ENCODE data around the gene CAMK1D.

Gene CAMK1D

GRCh38 chr10:12768156-12769100, 419.1 kb downstream of the CAMK1D start:
- H3K9me3 ChIP-seq (ENCODE audit: control insufficient read depth, low read length) = no peaks in the 10 kb centered on the region
- no peaks in the 10 kb centered on the region for H3K27me3 ChIP-seq (ENCODE audit: control insufficient read depth, insufficient read depth, low read length, poor library complexity, severe bottlenecking)
- no peak overlapping the region for H3K4me3 ChIP-seq (ENCODE audit: insufficient read depth, low read depth, low read length)
- H3K4me1 ChIP-seq (ENCODE audit: control insufficient read depth, insufficient read depth, low read length) = peaks cover 21% of the 10 kb centered on the region
- no peaks in the 10 kb centered on the region for H3K36me3 ChIP-seq (ENCODE audit: control insufficient read depth, insufficient read depth, low read length)
- no peak overlapping the region for H3K27ac ChIP-seq (ENCODE audit: insufficient read depth, low read depth, low read length, poor library complexity, severe bottlenecking)
- 20 to 22% methylated on average over 15 to 16 of the region's 16 CpGs for WGBS, 2 experiments

DNA sequence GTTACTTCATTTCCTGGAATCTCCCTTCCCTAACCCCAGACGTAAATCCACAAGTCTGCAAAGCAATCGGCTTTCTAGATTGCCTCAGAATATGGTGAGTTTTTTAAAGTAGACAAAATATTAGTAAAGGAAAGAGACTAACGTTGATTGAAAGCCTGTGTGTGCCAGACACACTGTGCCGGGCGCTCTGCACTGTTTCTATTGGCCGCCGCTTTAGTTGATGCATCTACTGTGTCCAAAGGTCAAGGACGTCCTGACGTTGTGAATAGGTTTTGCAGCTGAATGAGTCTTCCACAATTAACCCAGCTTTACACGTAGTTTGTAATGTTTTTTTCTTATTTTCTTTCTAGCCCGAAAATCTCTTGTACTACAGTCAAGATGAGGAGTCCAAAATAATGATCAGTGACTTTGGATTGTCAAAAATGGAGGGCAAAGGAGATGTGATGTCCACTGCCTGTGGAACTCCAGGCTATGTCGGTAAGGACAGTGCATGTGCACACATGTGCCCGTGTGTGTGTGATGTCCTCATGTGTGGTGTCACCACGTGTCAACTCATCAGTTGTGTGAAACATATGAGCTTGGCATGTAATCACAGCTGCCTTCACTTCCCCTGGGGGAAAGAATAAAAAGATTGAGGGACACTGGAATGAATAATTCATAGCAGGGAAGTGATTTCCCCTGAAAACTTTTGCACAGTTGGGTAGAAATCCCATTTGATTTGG, 420.1 kb downstream of the CAMK1D start:
- H3K9me3 ChIP-seq (ENCODE audit: control insufficient read depth, low read length) = no peaks in the 10 kb centered on the region

DNA sequence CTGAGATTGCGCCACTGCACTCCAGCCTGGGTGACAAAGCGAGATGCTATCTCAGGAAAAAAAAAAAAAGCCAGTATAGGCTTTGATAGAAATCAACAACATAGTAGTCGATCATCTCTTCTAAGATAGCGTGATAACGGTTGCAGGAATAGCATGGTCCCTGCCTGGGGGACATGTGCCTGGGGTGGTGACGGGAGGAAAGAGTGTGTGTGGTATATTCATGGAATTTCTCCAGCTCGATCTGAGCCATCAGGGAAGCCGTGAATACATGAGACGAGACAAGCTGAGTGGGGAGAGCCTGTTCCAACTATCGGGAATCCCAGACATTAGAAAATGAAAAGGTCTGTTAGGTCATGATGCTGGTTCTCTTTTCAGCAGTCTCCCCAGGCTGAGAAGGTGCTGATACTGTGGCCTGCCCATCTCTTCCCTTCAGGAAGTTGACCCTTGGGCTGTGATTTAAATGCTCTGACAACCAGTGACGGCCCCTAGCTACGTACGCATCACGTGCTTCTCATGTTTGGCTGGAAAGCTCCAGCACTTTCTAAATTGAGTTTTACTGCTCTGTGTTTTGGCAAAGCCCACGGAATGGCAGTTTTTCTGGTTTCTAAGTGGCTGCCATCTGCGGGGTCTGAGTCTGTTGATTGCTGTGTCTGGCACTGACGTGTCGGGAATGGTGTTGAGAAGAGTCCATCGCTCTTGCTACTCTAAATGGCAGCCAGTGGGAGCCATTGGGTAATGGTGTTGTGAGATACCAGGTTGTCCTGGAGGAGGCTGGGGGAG, 422.8 kb downstream of the CAMK1D start:
- H3K36me3 ChIP-seq (ENCODE audit: control insufficient read depth, insufficient read depth, low read length) = no peaks in the 10 kb centered on the region
- 95% methylated on average over 19 of the region's 19 CpGs for WGBS, 2 experiments
- no peaks in the 10 kb centered on the region for H3K27me3 ChIP-seq (ENCODE audit: control insufficient read depth, insufficient read depth, low read length, poor library complexity, severe bottlenecking)
- H3K4me3 ChIP-seq (ENCODE audit: insufficient read depth, low read depth, low read length) = no peak overlapping the region
- H3K9me3 ChIP-seq (ENCODE audit: control insufficient read depth, low read length) = no peaks in the 10 kb centered on the region
- peaks cover 21% of the 10 kb centered on the region for H3K4me1 ChIP-seq (ENCODE audit: control insufficient read depth, insufficient read depth, low read length)
- no peak overlapping the region for H3K27ac ChIP-seq (ENCODE audit: insufficient read depth, low read depth, low read length, poor library complexity, severe bottlenecking)

More for the DNA sequence above, 420.1 kb downstream of the CAMK1D start:
- H3K27ac ChIP-seq (ENCODE audit: insufficient read depth, low read depth, low read length, poor library complexity, severe bottlenecking) = no peak overlapping the region
- no peaks in the 10 kb centered on the region for H3K36me3 ChIP-seq (ENCODE audit: control insufficient read depth, insufficient read depth, low read length)
- 89 to 93% methylated on average over 14 of the region's 14 CpGs for WGBS, 2 experiments
- H3K4me1 ChIP-seq (ENCODE audit: control insufficient read depth, insufficient read depth, low read length) = peaks cover 28% of the 10 kb centered on the region
- H3K27me3 ChIP-seq (ENCODE audit: control insufficient read depth, insufficient read depth, low read length, poor library complexity, severe bottlenecking) = no peaks in the 10 kb centered on the region
- H3K4me3 ChIP-seq (ENCODE audit: insufficient read depth, low read depth, low read length) = no peak overlapping the region

- H3K27ac ChIP-seq (ENCODE audit: insufficient read depth, low read depth, low read length, poor library complexity, severe bottlenecking) = no peak overlapping the region
- H3K27me3 ChIP-seq (ENCODE audit: control insufficient read depth, insufficient read depth, low read length, poor library complexity, severe bottlenecking) = no peaks in the 10 kb centered on the region
- H3K4me1 ChIP-seq (ENCODE audit: control insufficient read depth, insufficient read depth, low read length) = peaks cover 20% of the 10 kb centered on the region
- no peaks in the 10 kb centered on the region for H3K36me3 ChIP-seq (ENCODE audit: control insufficient read depth, insufficient read depth, low read length)
- WGBS, 2 experiments = 93 to 95% methylated on average over 8 of the region's 8 CpGs
- H3K9me3 ChIP-seq (ENCODE audit: control insufficient read depth, low read length) = no peaks in the 10 kb centered on the region
- no peak overlapping the region for H3K4me3 ChIP-seq (ENCODE audit: insufficient read depth, low read depth, low read length)
These were observed 423.6 kb downstream of the CAMK1D start for GRCh38 chr10:12772797-12773587.

DNA sequence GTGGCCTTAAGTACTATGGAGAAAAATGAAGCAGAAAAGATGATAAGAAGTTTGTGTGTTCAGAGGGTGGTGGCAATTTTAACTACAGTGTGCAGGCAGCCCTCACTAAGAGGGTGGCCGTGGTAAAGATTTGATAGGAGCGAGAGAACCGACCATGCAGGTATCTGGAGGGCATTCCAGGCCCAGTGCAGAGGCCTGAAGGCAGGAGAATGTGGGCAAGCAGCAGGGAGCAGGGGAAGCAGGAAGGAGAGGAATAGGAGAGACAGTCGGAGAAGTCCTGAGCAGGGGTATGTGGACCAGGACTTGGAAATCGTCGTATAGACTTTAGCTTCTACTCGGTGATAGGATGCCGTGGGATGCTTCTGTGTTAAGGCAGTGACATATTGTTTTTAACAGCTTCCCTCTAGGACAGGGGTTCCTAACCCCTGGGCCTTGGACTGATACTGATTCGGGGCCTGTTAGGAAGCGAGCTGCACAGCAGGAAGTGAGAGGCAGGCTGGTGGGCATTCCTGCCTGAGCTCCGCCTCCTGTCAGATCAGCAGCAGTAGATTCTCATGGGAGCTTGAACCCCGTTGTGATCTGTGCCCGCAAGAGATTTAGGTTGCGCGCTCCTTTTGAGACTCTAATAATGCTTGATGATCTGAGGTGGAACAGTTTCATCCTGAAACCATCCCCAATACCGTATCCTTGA, 425.0 kb downstream of the CAMK1D start:
- Histone ChIP-seq H3K27ac (ENCODE audit: insufficient read depth, low read depth, low read length, poor library complexity, severe bottlenecking) (no peak overlapping the region), H3K4me3 (ENCODE audit: insufficient read depth, low read depth, low read length) (no peak overlapping the region), H3K9me3 (ENCODE audit: control insufficient read depth, low read length) (no peaks in the 10 kb centered on the region), H3K36me3 (ENCODE audit: control insufficient read depth, insufficient read depth, low read length) (no peaks in the 10 kb centered on the region), H3K27me3 (ENCODE audit: control insufficient read depth, insufficient read depth, low read length, poor library complexity, severe bottlenecking) (no peaks in the 10 kb centered on the region), H3K4me1 (ENCODE audit: control insufficient read depth, insufficient read depth, low read length) (peaks cover 8% of the 10 kb centered on the region)
- 46 to 51% methylated on average over 16 of the region's 16 CpGs for WGBS, 2 experiments

DNA sequence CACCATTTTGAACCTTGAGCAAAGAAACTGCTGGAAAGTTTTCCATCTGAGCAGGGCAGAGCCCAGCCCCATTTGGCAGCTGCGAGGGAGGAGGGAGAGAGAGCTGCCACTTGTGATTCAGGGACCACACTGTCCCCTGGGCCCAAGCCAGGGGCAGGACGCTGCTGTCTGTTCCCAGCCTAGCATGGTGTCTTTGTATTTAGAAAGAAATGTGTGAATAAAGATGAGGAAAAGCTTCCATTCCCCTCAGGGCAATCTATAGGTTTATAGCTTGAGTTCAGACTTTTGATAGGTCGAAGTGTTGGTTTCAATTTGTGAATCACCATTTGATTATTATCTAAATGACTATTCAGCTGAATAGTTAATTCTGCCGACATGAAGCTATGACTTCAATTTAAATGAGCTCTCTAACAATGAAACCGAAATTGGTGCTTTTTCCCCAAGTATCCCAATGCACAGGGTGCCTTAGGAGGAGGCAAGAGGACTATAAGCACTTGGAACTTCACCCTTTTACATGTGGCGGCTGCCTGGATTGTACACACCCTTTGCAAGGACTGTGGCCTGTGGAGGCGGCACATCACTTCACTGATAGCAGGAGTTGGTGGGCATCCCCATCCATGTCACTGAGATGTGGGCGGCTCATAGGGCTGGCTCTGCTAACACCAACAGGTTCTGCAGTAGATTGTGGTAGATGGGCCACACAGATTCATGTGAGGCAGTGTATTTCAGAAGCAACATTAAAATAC, 428.7 kb downstream of the CAMK1D start:
- WGBS, 2 experiments = 71 to 76% methylated on average over 8 of the region's 8 CpGs

GRCh38 chr10:12780634-12781601, 431.6 kb downstream of the CAMK1D start:
- Histone ChIP-seq H3K4me3 (ENCODE audit: insufficient read depth, low read depth, low read length) (no peak overlapping the region), H3K36me3 (ENCODE audit: control insufficient read depth, insufficient read depth, low read length) (no peaks in the 10 kb centered on the region), H3K9me3 (ENCODE audit: control insufficient read depth, low read length) (no peaks in the 10 kb centered on the region), H3K27me3 (ENCODE audit: control insufficient read depth, insufficient read depth, low read length, poor library complexity, severe bottlenecking) (no peaks in the 10 kb centered on the region), H3K27ac (ENCODE audit: insufficient read depth, low read depth, low read length, poor library complexity, severe bottlenecking) (no peak overlapping the region), H3K4me1 (ENCODE audit: control insufficient read depth, insufficient read depth, low read length) (peaks cover 22% of the 10 kb centered on the region)
- 84 to 88% methylated on average over 22 of the region's 22 CpGs for WGBS, 2 experiments

More for the DNA sequence above, 428.7 kb downstream of the CAMK1D start:
- no peak overlapping the region for H3K4me3 ChIP-seq (ENCODE audit: insufficient read depth, low read depth, low read length)
- no peak overlapping the region for H3K27ac ChIP-seq (ENCODE audit: insufficient read depth, low read depth, low read length, poor library complexity, severe bottlenecking)
- H3K9me3 ChIP-seq (ENCODE audit: control insufficient read depth, low read length) = no peaks in the 10 kb centered on the region
- H3K36me3 ChIP-seq (ENCODE audit: control insufficient read depth, insufficient read depth, low read length) = no peaks in the 10 kb centered on the region
- H3K4me1 ChIP-seq (ENCODE audit: control insufficient read depth, insufficient read depth, low read length) = peaks cover 14% of the 10 kb centered on the region
- H3K27me3 ChIP-seq (ENCODE audit: control insufficient read depth, insufficient read depth, low read length, poor library complexity, severe bottlenecking) = no peaks in the 10 kb centered on the region

DNA sequence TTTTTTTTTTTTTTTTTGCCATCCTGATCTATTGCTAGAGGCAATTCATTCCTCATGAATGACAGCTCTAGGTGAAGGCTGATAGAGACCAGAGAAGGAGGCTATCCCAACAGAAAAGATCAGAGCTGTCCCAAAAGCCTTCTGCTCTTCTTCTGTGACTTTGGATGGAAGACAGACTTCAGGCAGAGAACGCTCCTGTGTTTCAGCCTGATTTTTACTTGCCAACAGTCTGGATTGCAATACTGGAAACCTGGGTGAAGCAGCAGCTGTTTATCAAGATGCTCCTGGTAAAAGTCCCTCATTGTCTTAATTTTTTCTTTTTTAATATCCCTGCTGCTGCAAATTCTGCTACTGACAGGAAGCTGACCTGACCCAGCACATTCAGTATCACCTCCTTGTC, 432.6 kb downstream of the CAMK1D start:
- no peak overlapping the region for H3K27ac ChIP-seq (ENCODE audit: insufficient read depth, low read depth, low read length, poor library complexity, severe bottlenecking)
- WGBS, 2 experiments = 96 to 100% methylated on average over 1 of the region's 1 CpG
- H3K4me1 ChIP-seq (ENCODE audit: control insufficient read depth, insufficient read depth, low read length) = peaks cover 22% of the 10 kb centered on the region

More for the DNA sequence above, 432.6 kb downstream of the CAMK1D start:
- H3K4me3 ChIP-seq (ENCODE audit: insufficient read depth, low read depth, low read length) = no peak overlapping the region
- no peaks in the 10 kb centered on the region for H3K27me3 ChIP-seq (ENCODE audit: control insufficient read depth, insufficient read depth, low read length, poor library complexity, severe bottlenecking)
- no peaks in the 10 kb centered on the region for H3K36me3 ChIP-seq (ENCODE audit: control insufficient read depth, insufficient read depth, low read length)
- no peaks in the 10 kb centered on the region for H3K9me3 ChIP-seq (ENCODE audit: control insufficient read depth, low read length)
